ENCODE results near the gene WASHC3. TPM values are rescaled to one million over a fixed set of nuclear protein-coding genes. Genes with fewer than 3 reads are reported as not detected.

Gene WASHC3
- total and polyA plus RNA-seq, 2 experiments from 2014 or later: 59.8 to 66.8 TPM

- Histone ChIP-seq H3K79me2 (no peaks in the 10 kb centered on the region), H3K4me2 (no peak overlapping the region), H3K27ac (no peak overlapping the region), H4K20me1 (ENCODE audit: insufficient read depth, poor library complexity, severe bottlenecking) (no peaks in the 10 kb centered on the region), H3K9me2 (replicated peaks; ENCODE audit: insufficient read depth) (no peaks in the 10 kb centered on the region), H3K4me3 (no peak overlapping the region), H3K9me3 (ENCODE audit: low read depth) (no peaks in the 10 kb centered on the region), H3K27me3 (no peaks in the 10 kb centered on the region), H3K4me1 (ENCODE audit: insufficient read depth) (no peaks in the 10 kb centered on the region), H3K36me3 (replicated peaks; ENCODE audit: insufficient read depth, low read depth) (no peaks in the 10 kb centered on the region), H2AFZ (no peak overlapping the region)
- TF ChIP-seq EZH2phosphoT487 (IDR thresholded peaks at IDR 0.05; ENCODE audit: low read depth, severe bottlenecking, unreplicated experiment) (no peak), CTCF (IDR thresholded peaks at IDR 0.05; ENCODE audit: poor library complexity) (no peak), EZH2 (IDR thresholded peaks at IDR 0.05; ENCODE audit: borderline replicate concordance) (no peak)
- 81% methylated on average over 1 of the region's 1 CpG for WGBS (ENCODE audit: low lambda C conversion rate, missing lambda C conversion rate)
- no peak for DNase-seq (ENCODE audit: low spot score)
These were observed 17.9 kb downstream of the WASHC3 start for GRCh38 chr12:102043928-102044327.

GRCh38 chr12:102033991-102034745 is 27.6 kb downstream of the WASHC3 start:
- TF ChIP-seq CTCF (IDR thresholded peaks at IDR 0.05; ENCODE audit: poor library complexity) (no peak), EZH2 (IDR thresholded peaks at IDR 0.05; ENCODE audit: borderline replicate concordance) (no peak), EZH2phosphoT487 (IDR thresholded peaks at IDR 0.05; ENCODE audit: low read depth, severe bottlenecking, unreplicated experiment) (no peak)
- H2AFZ ChIP-seq: no peak overlapping the region
- H4K20me1 ChIP-seq (ENCODE audit: insufficient read depth, poor library complexity, severe bottlenecking): no peaks in the 10 kb centered on the region
- no peak overlapping the region for H3K4me3 ChIP-seq
- H3K9me3 ChIP-seq (ENCODE audit: low read depth): no peaks in the 10 kb centered on the region
- no peak overlapping the region for H3K4me2 ChIP-seq
- no peak overlapping the region for H3K27ac ChIP-seq
- DNase-seq (ENCODE audit: low spot score): no peak
- H3K9me2 ChIP-seq (replicated peaks; ENCODE audit: insufficient read depth): no peaks in the 10 kb centered on the region
- no peaks in the 10 kb centered on the region for H3K36me3 ChIP-seq (replicated peaks; ENCODE audit: insufficient read depth, low read depth)
- WGBS (ENCODE audit: low lambda C conversion rate, missing lambda C conversion rate): 61% methylated on average over 3 of the region's 3 CpGs
- H3K79me2 ChIP-seq: no peaks in the 10 kb centered on the region
- H3K4me1 ChIP-seq (ENCODE audit: insufficient read depth): no peaks in the 10 kb centered on the region
- H3K27me3 ChIP-seq: no peaks in the 10 kb centered on the region

- Histone ChIP-seq H3K4me3 (no peak overlapping the region), H3K79me2 (no peaks in the 10 kb centered on the region), H2AFZ (no peak overlapping the region), H3K27me3 (no peaks in the 10 kb centered on the region), H3K27ac (no peak overlapping the region), H4K20me1 (ENCODE audit: insufficient read depth, poor library complexity, severe bottlenecking) (no peaks in the 10 kb centered on the region), H3K9me2 (replicated peaks; ENCODE audit: insufficient read depth) (no peaks in the 10 kb centered on the region), H3K36me3 (replicated peaks; ENCODE audit: insufficient read depth, low read depth) (no peaks in the 10 kb centered on the region), H3K9me3 (ENCODE audit: low read depth) (no peaks in the 10 kb centered on the region), H3K4me2 (no peak overlapping the region), H3K4me1 (ENCODE audit: insufficient read depth) (no peaks in the 10 kb centered on the region)
- DNase-seq (ENCODE audit: low spot score): no peak
- TF ChIP-seq CTCF (IDR thresholded peaks at IDR 0.05; ENCODE audit: poor library complexity) (no peak), EZH2 (IDR thresholded peaks at IDR 0.05; ENCODE audit: borderline replicate concordance) (no peak), EZH2phosphoT487 (IDR thresholded peaks at IDR 0.05; ENCODE audit: low read depth, severe bottlenecking, unreplicated experiment) (no peak)
These were observed 29.9 kb downstream of the WASHC3 start for GRCh38 chr12:102031852-102032251.

Data from hepatocyte (in vitro differentiated cells).